D341Med (cell line): ENCODE data around the gene SLC39A9.
"Not testable (repeated sequence)": the region's sequence is repeated elsewhere in the genome, so short reads cannot be mapped to it uniquely, and the experiment has no call there.

ENCODE experiments used
- DNase-seq: peaks from one replicate; pipeline ENCODE4 v3.0.0; 2012; ENCODE audit warnings: low spot score

Gene SLC39A9

DNA sequence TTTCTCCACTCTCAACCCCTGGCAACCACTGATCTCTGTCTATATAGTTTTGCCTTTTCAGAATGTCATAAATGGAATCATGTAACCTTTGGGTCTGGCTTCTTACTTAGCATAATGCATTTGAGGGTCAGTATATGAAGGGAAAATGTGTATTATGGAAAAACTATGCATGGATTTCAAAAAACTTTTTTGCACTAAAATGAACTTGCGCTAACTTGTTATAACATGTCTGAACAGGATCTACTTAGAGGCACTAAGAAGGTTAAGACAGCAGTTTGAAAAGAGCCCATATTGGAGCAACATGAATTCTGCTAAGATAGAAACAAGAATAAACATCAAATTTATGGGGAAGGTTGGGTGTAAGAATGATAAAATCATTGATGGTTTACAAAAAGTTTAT, 29.1 kb downstream of the SLC39A9 start:
- no peak for DNase-seq

DNA sequence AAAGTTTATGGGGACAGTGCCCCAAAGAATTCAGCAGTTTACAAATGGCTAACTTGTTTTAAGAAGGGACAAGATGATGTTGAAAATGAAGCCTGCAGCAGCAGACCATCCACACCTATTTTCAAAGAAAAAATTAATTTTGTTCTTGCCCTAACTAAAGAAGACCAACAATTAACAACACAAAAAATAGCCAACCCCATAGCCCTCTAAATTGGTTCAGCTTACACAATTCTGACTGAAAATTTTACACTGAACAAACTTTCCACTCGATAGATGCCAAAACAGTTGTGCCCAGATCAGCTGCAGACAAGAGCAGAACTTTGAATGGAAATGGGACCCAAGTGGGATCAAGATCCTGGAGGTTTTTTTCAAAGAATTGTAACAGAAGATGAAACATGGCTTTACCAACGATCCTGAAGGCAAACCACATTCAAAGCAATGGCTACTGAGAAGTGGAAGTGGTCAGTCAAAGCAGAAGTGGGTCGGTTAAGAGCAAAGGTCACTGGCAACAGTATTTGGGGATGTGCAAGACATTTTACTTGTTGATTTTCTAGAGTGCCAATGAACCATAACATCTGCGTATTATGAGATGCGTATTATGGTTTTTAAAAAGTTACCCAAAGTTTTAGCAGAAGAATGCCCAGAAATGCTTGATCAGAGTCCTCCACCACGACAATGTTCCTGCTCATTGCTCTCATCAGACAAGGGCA, 30.0 kb downstream of the SLC39A9 start:
- no peak for DNase-seq

DNA sequence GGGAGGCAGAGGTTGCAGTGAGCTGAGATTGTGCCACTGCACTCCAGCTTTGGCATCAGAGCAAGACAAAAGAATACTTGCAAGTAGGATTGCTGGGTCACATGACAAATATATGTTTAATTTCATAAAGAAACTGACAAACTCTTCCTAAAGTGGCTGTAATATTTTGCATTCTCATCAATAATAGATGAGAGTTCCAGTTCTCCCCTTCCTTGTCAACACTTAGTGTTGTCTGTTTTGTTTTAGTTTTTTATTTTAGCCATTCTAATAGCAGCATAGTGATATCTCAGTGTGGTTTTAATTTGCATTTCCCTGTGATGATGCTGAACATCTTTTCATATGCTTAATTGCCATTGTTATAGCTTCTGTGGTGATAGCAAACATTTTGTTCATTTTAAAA, 31.2 kb downstream of the SLC39A9 start:
- no peak for DNase-seq

DNA sequence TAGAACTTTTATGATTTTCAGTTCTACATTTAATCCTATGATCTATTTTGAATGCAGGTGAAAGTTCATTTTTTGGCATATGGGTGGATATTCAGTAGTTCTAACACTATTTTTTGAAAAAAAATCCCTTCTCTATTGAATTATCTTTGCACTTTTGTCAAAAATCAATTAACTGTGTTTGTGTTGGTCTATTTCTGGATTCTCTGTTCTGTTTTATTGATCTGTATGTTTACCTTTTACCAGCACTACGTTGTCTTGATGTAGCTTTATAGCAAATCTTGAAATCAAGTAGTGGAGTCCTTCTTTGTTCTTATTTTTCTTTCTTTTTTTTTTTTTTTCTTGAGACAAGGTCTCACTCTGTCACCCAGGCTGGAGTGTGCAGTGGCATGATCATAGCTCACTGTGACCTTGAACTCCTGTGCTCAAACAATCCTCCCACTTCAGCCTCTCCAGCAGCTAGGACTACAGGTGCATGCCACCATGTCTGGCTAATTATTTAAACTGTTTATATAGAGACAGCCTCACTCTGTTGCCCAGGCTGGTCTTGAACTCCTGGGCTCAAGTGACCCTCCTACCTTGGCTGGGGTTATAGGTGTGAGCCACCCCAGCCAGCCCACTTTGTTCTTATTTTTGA, 31.9 kb downstream of the SLC39A9 start:
- no peak for DNase-seq

DNA sequence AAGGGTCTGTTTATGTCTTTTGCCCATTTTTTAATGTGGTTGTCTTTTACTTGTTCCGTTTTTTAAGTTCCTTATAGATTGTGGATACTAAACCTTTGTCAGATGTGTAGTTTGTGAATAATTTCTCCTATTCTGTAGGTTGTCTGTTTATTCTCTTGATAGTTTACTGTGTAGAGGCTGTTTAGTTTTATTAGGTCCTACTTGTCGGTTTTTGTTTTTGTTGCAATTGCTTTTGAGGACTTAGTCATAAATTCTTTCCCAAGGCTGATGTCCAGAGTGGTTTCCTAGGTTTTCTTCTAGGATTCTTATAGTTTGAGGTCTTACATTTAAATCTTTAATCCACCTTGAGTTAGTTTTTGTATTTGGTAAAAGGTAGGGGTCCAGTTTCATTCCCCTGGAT, 33.9 kb downstream of the SLC39A9 start:
- no peak for DNase-seq

DNA sequence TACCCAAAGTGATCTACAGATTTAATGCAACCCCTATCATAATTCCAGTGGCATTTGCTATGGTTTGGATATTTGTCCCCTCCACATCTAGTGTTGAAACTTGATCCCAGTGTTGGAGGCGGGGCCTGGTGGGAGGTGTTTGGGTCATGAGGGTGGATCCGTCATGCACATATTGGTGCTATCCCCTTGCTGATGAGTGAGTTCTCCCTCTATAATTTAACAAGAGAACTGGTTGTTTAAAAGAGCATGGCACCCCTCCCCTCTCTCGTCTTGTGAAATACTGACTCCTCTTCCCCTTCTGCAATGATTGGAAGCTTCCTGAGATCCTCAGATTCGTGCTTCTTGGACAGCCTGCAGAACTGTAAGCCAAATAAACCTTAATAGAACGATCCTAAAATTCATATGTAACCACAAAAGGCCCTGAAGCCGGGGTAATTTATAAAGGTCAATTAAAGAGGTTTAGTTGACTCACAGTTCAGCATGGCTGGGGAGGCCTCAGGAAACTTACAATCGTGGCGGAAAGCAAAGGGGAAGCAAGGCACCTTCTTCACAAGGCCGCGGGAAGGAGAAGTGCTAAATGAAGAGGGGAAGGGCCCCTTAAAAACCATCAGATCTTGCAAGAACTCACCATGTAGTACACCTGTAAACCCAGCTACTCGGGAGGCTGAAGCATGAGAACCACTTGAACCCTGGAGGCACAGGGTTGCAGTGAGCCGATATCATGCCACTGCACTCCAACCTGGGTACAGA, 41.2 kb downstream of the SLC39A9 start:
- no peak for DNase-seq

DNA sequence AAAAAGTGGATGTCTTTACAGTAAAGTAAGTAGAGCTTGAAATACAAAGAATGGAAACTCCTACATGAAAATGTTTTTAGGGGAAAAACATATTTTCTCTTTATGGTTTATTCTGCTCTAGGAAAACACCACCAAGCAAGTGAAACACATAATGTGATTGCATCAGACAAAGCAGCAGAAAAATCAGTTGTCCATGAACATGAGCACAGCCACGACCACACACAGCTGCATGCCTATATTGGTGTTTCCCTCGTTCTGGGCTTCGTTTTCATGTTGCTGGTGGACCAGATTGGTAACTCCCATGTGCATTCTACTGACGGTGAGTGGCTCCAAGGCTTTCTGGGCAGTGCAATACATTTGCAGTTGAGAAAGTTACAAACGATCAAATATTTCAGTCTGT, 43.5 kb downstream of the SLC39A9 start:
- DNase-seq, result no peak

DNA sequence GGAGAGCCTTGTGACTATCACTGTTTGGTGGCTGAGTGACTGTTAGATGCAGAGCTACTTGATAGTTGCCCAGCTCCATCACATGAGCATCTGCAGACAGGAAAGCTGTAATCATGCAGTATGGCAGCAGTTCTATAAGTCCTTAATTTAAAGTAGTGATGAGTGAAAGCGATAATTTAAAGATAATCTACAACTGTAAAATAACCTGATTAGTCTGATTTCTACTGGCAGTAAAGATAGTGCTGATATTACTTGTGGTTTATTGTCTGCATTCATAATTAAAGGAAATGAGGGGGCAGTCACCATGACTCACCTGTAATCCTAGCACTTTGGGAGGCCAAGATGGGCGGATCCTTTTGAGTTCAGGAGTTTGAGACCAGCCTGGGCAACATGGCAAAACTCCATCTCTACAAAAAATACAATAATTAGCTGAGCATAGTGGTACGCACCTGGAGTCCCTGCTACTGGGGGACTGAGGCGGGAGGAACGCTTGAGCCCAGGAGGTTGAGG, 44.9 kb downstream of the SLC39A9 start:
- DNase-seq, result no peak

DNA sequence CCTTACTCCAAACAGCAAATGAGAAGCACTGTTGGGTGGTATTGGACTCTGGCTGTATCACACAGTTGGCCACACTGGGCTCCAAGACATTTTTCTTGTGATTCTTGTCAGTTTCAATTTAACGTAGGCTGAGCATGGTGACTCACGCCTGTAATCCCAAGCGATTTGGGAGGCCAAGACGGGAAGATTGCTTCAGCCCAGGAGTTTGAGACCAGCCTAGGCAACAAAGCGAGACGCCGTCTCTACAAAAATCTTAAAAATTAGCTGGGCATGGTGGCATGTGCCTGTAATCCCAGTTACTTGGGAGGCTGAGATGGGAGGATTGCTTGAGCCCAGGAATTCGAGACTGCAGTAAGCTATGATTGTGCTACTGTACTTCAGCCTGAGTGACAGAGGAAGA, 50.7 kb downstream of the SLC39A9 start:
- DNase-seq, result no peak

DNA sequence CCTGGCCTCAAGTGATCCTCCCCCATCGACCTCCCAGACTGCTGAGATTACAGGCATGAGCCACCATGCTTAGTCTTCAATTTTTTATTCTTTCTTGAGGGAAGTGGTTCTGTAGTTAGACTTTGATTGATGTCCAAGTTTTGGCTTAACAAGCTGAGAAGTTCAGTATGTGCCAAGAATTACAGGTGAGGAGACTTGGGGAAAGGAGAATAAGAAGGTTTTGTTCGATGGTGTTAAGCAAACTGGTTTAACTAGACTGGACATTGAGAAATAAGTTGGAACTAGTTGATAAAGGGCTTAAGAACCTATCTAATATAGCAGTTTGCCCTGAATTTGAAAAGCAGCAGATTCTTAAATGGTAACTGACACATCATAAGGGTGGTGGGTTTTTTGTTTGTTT, 53.4 kb downstream of the SLC39A9 start:
- no peak for DNase-seq

DNA sequence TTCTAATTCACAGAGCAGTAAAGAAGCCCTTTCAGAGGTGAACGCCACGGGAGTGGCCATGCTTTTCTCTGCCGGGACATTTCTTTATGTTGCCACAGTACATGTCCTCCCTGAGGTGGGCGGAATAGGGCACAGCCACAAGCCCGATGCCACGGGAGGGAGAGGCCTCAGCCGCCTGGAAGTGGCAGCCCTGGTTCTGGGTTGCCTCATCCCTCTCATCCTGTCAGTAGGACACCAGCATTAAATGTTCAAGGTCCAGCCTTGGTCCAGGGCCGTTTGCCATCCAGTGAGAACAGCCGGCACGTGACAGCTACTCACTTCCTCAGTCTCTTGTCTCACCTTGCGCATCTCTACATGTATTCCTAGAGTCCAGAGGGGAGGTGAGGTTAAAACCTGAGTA, 59.9 kb downstream of the SLC39A9 start:
- DNase-seq, result no peak

DNA sequence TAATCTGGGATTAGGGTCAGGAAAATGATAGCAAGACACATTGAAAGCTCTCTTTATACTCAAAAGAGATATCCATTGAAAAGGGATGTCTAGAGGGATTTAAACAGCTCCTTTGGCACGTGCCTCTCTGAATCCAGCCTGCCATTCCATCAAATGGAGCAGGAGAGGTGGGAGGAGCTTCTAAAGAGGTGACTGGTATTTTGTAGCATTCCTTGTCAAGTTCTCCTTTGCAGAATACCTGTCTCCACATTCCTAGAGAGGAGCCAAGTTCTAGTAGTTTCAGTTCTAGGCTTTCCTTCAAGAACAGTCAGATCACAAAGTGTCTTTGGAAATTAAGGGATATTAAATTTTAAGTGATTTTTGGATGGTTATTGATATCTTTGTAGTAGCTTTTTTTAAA, 60.6 kb downstream of the SLC39A9 start:
- no peak for DNase-seq

DNA sequence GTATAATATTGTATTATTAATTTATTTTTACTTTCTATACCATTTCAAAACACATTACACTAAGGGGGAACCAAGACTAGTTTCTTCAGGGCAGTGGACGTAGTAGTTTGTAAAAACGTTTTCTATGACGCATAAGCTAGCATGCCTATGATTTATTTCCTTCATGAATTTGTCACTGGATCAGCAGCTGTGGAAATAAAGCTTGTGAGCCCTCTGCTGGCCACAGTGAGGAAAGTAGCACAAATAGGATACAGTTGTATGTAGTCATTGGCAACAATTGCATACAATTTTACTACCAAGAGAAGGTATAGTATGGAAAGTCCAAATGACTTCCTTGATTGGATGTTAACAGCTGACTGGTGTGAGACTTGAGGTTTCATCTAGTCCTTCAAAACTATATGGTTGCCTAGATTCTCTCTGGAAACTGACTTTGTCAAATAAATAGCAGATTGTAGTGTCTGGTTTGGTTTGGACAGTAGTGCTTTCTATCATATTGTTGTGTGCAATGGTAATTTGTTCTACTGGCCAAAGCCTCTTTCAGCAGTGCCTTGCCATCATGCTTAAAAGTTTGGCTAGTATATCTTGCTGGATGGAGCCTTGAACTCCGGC, 61.7 kb downstream of the SLC39A9 start:
- DNase-seq, result peak; percentile 64

DNA sequence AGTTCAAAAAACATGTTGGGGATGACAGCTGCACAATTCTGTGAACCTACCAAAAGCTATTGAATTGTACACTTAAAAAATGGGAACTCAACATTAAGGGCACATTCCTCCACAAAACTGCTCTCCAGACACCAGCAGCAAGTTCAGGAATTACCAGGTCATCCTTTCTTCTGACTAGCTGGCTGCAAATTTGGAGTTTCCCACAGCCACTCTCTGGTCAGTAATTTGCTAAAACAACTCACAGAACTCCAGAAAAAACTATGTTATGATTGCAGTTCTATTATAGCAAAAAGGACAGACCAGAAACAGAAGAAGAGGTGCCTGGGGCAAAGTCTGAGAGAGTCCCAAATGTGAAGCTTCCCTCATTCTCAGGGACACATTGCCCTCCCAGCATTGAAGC, 65.9 kb downstream of the SLC39A9 start:
- no peak for DNase-seq

DNA sequence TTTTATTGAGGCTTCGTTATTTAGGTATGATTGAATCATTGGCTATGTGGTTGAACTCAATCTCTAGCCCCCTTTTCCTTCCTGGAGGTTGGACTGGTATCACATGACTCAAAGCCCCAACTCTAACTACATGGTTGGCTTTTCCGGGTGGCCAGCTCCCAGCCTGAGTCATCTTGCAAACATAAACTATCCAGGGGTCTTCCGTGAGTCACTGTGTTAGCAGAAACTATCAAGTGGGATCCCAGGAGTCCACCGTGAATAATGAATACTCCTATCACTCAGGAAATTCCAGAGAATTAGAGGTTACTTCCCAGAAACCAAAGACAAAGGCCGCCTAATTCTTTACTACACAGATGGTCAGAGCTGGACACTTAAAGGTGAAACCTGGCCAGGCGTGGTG, 66.3 kb downstream of the SLC39A9 start:
- DNase-seq, result no peak

DNA sequence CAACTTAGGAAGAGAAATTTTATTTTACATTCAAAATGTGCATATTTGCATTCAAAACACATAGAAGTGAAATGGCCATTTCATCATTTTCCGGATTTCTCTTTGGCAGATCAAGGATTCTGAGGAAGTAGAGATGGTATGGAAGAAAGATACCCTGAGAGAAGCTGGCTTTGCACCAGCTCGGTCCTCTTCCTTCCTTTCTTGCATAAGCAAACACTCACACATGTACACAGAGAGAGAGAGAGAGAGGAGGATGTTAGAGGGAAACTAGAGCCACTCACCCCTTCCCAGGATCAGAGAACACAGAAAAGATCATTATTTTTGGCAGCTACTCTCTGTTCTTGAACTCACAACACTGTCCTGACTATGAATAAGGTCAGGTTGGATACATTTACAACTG, 70.5 kb downstream of the SLC39A9 start:
- no peak for DNase-seq

DNA sequence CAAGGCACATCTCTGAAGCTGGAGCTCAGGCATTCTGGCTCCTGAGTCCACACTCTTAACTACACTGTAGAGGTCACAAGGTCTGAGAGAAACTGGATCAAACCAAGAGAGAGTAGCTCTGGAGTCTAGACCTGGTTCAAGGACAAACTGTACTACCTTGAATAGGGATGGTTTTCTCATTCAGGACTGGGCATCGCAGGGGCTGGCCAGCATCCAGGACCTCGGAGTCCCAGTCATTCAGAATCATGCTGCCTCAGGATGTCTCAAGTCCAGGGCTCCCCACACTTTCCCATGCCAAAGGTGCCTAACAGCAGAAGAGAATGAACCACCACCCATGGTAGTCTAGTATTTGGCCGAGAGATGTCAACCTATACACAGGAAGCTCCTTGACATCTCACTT, 72.9 kb downstream of the SLC39A9 start:
- DNase-seq, result no peak

DNA sequence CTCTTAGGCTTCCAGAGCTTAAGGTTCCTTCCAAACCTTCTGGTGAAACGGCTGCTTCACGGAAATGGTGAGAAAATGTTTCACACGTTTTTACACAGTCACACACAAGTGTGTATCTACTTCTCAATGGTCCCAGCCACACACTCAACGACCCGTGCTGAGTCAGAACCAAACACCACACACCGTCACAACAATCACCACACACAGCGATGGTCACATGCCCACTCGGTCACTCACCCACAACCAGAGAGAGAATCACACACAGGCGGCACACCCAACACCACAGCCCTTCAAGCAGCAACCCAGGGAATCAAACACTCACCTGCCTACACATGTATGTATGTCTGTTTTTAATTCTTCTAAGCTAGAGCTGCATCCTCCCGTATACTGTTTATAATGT, 73.4 kb downstream of the SLC39A9 start:
- no peak for DNase-seq

DNA sequence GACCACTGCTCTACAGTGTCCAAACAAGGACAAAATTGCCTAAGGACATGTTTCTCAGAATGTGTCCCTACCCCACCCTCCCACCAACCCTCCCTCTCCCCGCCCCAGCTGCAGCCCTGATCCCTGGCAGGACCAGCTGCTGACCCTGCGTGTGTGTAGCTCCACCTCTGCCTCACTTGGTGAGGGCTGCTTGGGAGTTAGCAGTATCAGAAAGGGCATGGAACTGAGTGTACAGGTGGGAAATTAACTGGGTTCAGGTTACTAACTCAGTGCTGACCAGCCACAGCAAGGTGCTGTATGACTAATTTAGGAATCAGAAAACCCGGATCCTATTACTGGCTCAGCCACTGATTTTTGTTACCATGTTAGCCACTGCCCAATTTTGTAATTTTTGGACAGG, 74.8 kb downstream of the SLC39A9 start:
- DNase-seq, result no peak

DNA sequence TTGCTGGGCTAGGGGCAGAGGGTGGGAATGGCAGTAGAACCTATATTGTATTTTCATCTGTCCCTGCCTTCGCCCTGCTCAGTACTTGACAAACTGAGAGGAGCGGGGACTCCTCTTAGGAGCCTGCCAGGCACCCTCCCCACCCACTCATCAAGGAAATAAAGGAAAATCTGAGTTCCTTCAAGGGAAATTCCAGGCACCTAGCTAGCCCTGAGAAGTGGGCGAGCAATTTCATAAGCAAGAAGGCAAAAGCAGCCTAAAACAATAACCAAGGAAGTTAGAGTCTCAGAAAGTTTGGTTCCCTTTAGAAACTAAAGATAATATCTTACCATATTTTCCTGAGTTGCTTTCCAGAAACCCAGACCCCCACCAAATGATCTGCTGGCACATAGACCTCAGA, 75.5 kb downstream of the SLC39A9 start:
- no peak for DNase-seq

DNA sequence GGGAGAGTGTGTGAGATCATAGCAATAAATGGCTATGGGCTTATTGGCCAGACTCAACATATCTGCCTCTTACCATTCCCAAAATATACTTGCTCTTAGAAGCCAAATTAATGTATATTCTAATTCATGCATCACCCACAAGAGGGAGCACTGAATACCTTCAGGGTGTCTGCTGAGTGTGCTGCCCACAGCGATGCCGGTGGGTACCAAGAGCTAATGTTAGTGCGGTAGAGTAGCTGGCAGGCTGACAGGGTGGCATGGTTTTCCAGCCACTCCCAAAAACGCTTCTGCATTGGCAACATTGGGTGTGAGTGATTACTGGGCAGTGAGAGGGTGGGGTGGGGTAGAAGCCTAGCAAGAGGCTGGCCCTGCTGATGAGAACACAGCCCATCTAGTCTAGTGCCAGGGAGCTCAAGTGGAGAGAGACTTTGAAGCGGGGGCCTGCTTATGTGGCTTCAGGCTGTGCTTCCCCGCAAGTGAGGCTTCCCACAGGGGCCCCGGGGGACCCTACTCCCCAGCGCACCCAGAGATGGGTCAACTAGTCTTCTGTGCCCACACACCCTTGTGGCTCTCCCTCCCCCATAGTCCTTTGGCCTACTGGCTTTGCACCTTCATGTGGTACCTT, 76.8 kb downstream of the SLC39A9 start:
- peak; percentile 69 for DNase-seq

DNA sequence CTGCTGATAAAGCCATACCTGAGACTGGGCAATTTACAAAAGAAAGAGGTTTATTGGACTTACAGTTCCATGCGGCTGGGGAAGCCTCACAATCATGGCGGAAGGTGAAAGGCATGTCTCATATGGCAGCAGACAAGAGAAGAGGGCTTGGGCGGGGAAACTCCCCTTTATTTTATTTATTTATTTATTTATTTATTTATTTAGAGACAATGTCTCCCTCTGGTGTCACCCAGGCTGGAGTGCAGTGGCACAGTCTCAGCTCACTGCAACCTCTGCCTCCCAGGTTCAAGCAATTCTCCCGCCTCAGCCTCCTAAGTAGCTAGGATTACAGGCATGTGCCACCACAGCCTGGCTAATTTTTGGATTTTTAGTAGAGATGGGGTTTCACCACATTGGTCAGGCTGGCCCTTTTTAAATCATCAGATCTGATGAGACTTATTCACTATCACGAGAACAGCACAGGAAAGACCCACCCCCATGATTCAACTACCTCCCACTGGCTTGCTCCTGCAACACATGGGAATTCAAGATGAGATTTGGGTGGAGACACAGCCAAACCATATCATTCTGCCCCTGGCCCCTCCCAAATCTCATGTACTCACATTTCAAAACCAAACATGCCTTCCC, 78.4 kb downstream of the SLC39A9 start:
- DNase-seq, result not testable (repeated sequence)
